Mesothelial cell of epicardium (in vitro differentiated cells): ENCODE measurements around the gene ITGA11. TPM values are rescaled to one million over a fixed set of nuclear protein-coding genes. Genes with fewer than 3 reads are reported as not detected.
A peak's percentile ranks its signal among the peaks of the same experiment; 100 is the strongest.

Experiments
- DNase-seq, 2 experiments: peaks; one replicate each; pipeline ENCODE4 v3.0.0; 2021; ENCODE audit warnings: low spot score in 2 of 2; ENCODE audit not compliant: unreplicated experiment in 2 of 2
- H3K27ac Mint-ChIP-seq: 2 replicates; pipeline ENCODE4 v1.8.0; 2021; ENCODE audit warnings: mixed read lengths
- H3K27me3 Mint-ChIP-seq: 2 replicates; pipeline ENCODE4 v1.8.0; 2021; ENCODE audit warnings: low read depth, mixed read lengths
- H3K36me3 Mint-ChIP-seq: 2 replicates; pipeline ENCODE4 v1.8.0; 2021; ENCODE audit warnings: mixed read lengths
- H3K4me1 Mint-ChIP-seq: 2 replicates; pipeline ENCODE4 v1.8.0; 2021; ENCODE audit warnings: mixed read lengths
- H3K4me3 Mint-ChIP-seq: 2 replicates; pipeline ENCODE4 v1.8.0; 2021; ENCODE audit warnings: mild to moderate bottlenecking, moderate library complexity, mixed read lengths
- H3K9me3 Mint-ChIP-seq: 2 replicates; pipeline ENCODE4 v1.8.0; 2021; ENCODE audit warnings: mixed read lengths
- CTCF ChIP-seq: fragments of 200-600 bp; sonication (generic); IDR thresholded peaks from one replicate; pipeline ENCODE4 v1.5.0; 2021; ENCODE audit warnings: antibody characterized with exemption; ENCODE audit not compliant: unreplicated experiment
- total RNA-seq: library from RNA; stranded (reverse); gene quantifications from 3 replicates; pipeline ENCODE4 v1.2.1, GENCODE V29; 2021

Gene ITGA11
- total RNA-seq, 1 donor from 2014 or later: 3.5 TPM

GRCh38 chr15:68283401-68283800, 148.6 kb downstream of the ITGA11 start:
- Mint-ChIP-seq H3K9me3 (peaks cover 6% of the 10 kb centered on the region), H3K36me3 (peaks cover 22% of the 10 kb centered on the region), H3K4me1 (peaks cover 54% of the 10 kb centered on the region), H3K27ac (no peak overlapping the region), H3K4me3 (no peak overlapping the region), H3K27me3 (no peaks in the 10 kb centered on the region)
- DNase-seq: no peak
- no peak for TF ChIP-seq CTCF

- Mint-ChIP-seq H3K36me3 (peaks cover 16% of the 10 kb centered on the region), H3K27ac (peak overlapping the region; percentile 92), H3K9me3 (peaks cover 6% of the 10 kb centered on the region), H3K27me3 (no peaks in the 10 kb centered on the region), H3K4me3 (peak overlapping the region; percentile 16), H3K4me1 (peaks cover 53% of the 10 kb centered on the region)
- DNase-seq: no peak
- no peak for TF ChIP-seq CTCF
Measured at GRCh38 chr15:68281008-68281407, 151.0 kb downstream of the ITGA11 start.

- Mint-ChIP-seq H3K36me3 (peaks cover 8% of the 10 kb centered on the region), H3K27me3 (no peaks in the 10 kb centered on the region), H3K27ac (peak overlapping the region; percentile 26), H3K4me3 (peak overlapping the region; percentile 92), H3K9me3 (peaks cover 6% of the 10 kb centered on the region), H3K4me1 (peaks cover 53% of the 10 kb centered on the region)
- no peak for TF ChIP-seq CTCF
- DNase-seq: no peak
Measured at GRCh38 chr15:68279779-68280753, 151.9 kb downstream of the ITGA11 start.

GRCh38 chr15:68278595-68279405, 153.2 kb downstream of the ITGA11 start:
- no peak for TF ChIP-seq CTCF
- no peaks in the 10 kb centered on the region for H3K9me3 Mint-ChIP-seq
- H3K27ac Mint-ChIP-seq: peak overlapping the region; percentile 97
- no peaks in the 10 kb centered on the region for H3K36me3 Mint-ChIP-seq
- H3K4me1 Mint-ChIP-seq: peaks cover 57% of the 10 kb centered on the region
- DNase-seq: no peak
- no peaks in the 10 kb centered on the region for H3K27me3 Mint-ChIP-seq
- H3K4me3 Mint-ChIP-seq: peak overlapping the region; percentile 92

GRCh38 chr15:68278345-68278594, 153.7 kb downstream of the ITGA11 start:
- Mint-ChIP-seq H3K9me3 (no peaks in the 10 kb centered on the region), H3K27ac (peak overlapping the region; percentile 97), H3K27me3 (no peaks in the 10 kb centered on the region), H3K4me3 (peak overlapping the region; percentile 92), H3K4me1 (peaks cover 57% of the 10 kb centered on the region), H3K36me3 (no peaks in the 10 kb centered on the region)
- no peak for TF ChIP-seq CTCF
- peak in 1 of 2 experiments; percentile 37 for DNase-seq
